ENCODE measurements around the gene ZBTB9.
"Not testable (repeated sequence)": the region's sequence is repeated elsewhere in the genome, so short reads cannot be mapped to it uniquely, and the experiment has no call there.

Gene ZBTB9

GRCh38 chr6:33469661-33470060 is 15.3 kb downstream of the ZBTB9 start:
- no peaks in the 10 kb centered on the region for H3K79me2 ChIP-seq (ENCODE audit: insufficient read depth, low read length)
- H3K9ac ChIP-seq (ENCODE audit: low read length), result no peak overlapping the region
- H3K4me2 ChIP-seq (ENCODE audit: low read depth, low read length, poor library complexity, severe bottlenecking), result no peak overlapping the region
- TF ChIP-seq EZH2phosphoT487 (conservative IDR thresholded peaks at IDR 0.05; ENCODE audit: low read length), result no peak
- TF ChIP-seq CTCF (IDR thresholded peaks at IDR 0.05; ENCODE audit: insufficient read depth, low read length, poor library complexity, severe bottlenecking), result no peak
- no peak overlapping the region for H3K27ac ChIP-seq (ENCODE audit: low read depth, low read length)
- no peaks in the 10 kb centered on the region for H3K27me3 ChIP-seq (ENCODE audit: low read length)
- no peaks in the 10 kb centered on the region for H3F3A ChIP-seq (ENCODE audit: insufficient read depth)
- H4K20me1 ChIP-seq (ENCODE audit: low read depth, low read length), result no peaks in the 10 kb centered on the region
- no peak overlapping the region for H2AFZ ChIP-seq (ENCODE audit: low read depth, low read length, severe bottlenecking)
- H3K36me3 ChIP-seq (ENCODE audit: low read length), result no peaks in the 10 kb centered on the region
- no peaks in the 10 kb centered on the region for H3K9me2 ChIP-seq (replicated peaks; ENCODE audit: insufficient read depth, low read length)
- no peaks in the 10 kb centered on the region for H3K9me3 ChIP-seq (ENCODE audit: insufficient read depth, low read length)
- no peak overlapping the region for H3K4me3 ChIP-seq (ENCODE audit: insufficient read depth, low read length, poor library complexity, severe bottlenecking)

GRCh38 chr6:33477864-33478263 is 23.5 kb downstream of the ZBTB9 start:
- no peak overlapping the region for H3K4me3 ChIP-seq (ENCODE audit: insufficient read depth, low read length, poor library complexity, severe bottlenecking)
- H3K9me2 ChIP-seq (replicated peaks; ENCODE audit: insufficient read depth, low read length), result no peaks in the 10 kb centered on the region
- H3K79me2 ChIP-seq (ENCODE audit: insufficient read depth, low read length), result no peaks in the 10 kb centered on the region
- no peak overlapping the region for H3K27ac ChIP-seq (ENCODE audit: low read depth, low read length)
- H3K36me3 ChIP-seq (ENCODE audit: low read length), result no peaks in the 10 kb centered on the region
- no peak overlapping the region for H2AFZ ChIP-seq (ENCODE audit: low read depth, low read length, severe bottlenecking)
- H3K9me3 ChIP-seq (ENCODE audit: insufficient read depth, low read length), result no peaks in the 10 kb centered on the region
- no peaks in the 10 kb centered on the region for H4K20me1 ChIP-seq (ENCODE audit: low read depth, low read length)
- H3F3A ChIP-seq (ENCODE audit: insufficient read depth), result no peaks in the 10 kb centered on the region
- no peak overlapping the region for H3K9ac ChIP-seq (ENCODE audit: low read length)
- 0 out of 2 replicates have a peak, but pooled peaks cover 5% of the 10 kb centered on the region for H3K27me3 ChIP-seq (ENCODE audit: low read length)
- no peak overlapping the region for H3K4me2 ChIP-seq (ENCODE audit: low read depth, low read length, poor library complexity, severe bottlenecking)
- TF ChIP-seq CTCF (IDR thresholded peaks at IDR 0.05; ENCODE audit: insufficient read depth, low read length, poor library complexity, severe bottlenecking), result no peak

- no peaks in the 10 kb centered on the region for H3F3A ChIP-seq (ENCODE audit: insufficient read depth)
Measured at GRCh38 chr6:33481192-33481591, 26.8 kb downstream of the ZBTB9 start.

GRCh38 chr6:33482620-33483019 is 28.2 kb downstream of the ZBTB9 start:
- H3K9me3 ChIP-seq (ENCODE audit: insufficient read depth, low read length); H2AFZ ChIP-seq (ENCODE audit: low read depth, low read length, severe bottlenecking); H3K36me3 ChIP-seq (ENCODE audit: low read length); H3K4me2 ChIP-seq (ENCODE audit: low read depth, low read length, poor library complexity, severe bottlenecking); H3F3A ChIP-seq (ENCODE audit: insufficient read depth); H3K27me3 ChIP-seq (ENCODE audit: low read length); H3K4me3 ChIP-seq (ENCODE audit: insufficient read depth, low read length, poor library complexity, severe bottlenecking); H3K79me2 ChIP-seq (ENCODE audit: insufficient read depth, low read length); H3K9ac ChIP-seq (ENCODE audit: low read length); H4K20me1 ChIP-seq (ENCODE audit: low read depth, low read length); H3K27ac ChIP-seq (ENCODE audit: low read depth, low read length); H3K9me2 ChIP-seq (replicated peaks; ENCODE audit: insufficient read depth, low read length): not testable (repeated sequence)

More at GRCh38 chr6:33481192-33481591, 26.8 kb downstream of the ZBTB9 start:
- Histone ChIP-seq H3K36me3 (ENCODE audit: low read length) (no peaks in the 10 kb centered on the region), H2AFZ (ENCODE audit: low read depth, low read length, severe bottlenecking) (no peak overlapping the region), H3K4me3 (ENCODE audit: insufficient read depth, low read length, poor library complexity, severe bottlenecking) (no peak overlapping the region), H3K9me2 (replicated peaks; ENCODE audit: insufficient read depth, low read length) (no peaks in the 10 kb centered on the region), H4K20me1 (ENCODE audit: low read depth, low read length) (no peaks in the 10 kb centered on the region), H3K4me2 (ENCODE audit: low read depth, low read length, poor library complexity, severe bottlenecking) (no peak overlapping the region), H3K79me2 (ENCODE audit: insufficient read depth, low read length) (no peaks in the 10 kb centered on the region), H3K9me3 (ENCODE audit: insufficient read depth, low read length) (no peaks in the 10 kb centered on the region), H3K9ac (ENCODE audit: low read length) (no peak overlapping the region), H3K27me3 (ENCODE audit: low read length) (0 out of 2 replicates have a peak, but pooled peaks cover 5% of the 10 kb centered on the region), H3K27ac (ENCODE audit: low read depth, low read length) (no peak overlapping the region)
- TF ChIP-seq EZH2phosphoT487 (conservative IDR thresholded peaks at IDR 0.05; ENCODE audit: low read length), result no peak
- TF ChIP-seq CTCF (IDR thresholded peaks at IDR 0.05; ENCODE audit: insufficient read depth, low read length, poor library complexity, severe bottlenecking), result no peak
